Prostate gland (tissue), 2 donors: ENCODE results near the gene ACTR5. TPM values are rescaled to one million over a fixed set of nuclear protein-coding genes. Genes with fewer than 3 reads are reported as not detected.

Experiments used
- DNase-seq: peaks from one replicate; pipeline ENCODE4 v3.0.0-alpha.2; 2019; ENCODE audit warnings: low spot score
- H3K27ac ChIP-seq, 2 donors: fragments of 200-600 bp; sonication (generic); 2 replicates each; pipeline ENCODE4 v1.5.1; 2017 to 2019
- H3K27me3 ChIP-seq: fragments of 200-600 bp; sonication (generic); replicated peaks from 2 replicates; pipeline ENCODE4 v1.5.1; 2019; ENCODE audit not compliant: insufficient read depth
- H3K36me3 ChIP-seq, 2 donors: fragments of 200-600 bp; sonication (generic); 1 replicate in 1 of 2; 2 replicates in 1 of 2; pipeline versions ENCODE4 v1.5.1 to v1.8.1; 2017 to 2019
- H3K4me1 ChIP-seq: fragments of 200-600 bp; sonication (generic); replicated peaks from 2 replicates; pipeline ENCODE4 v1.5.1; 2019
- H3K4me3 ChIP-seq, 2 donors: fragments of 200-600 bp; sonication (generic); 2 replicates each; pipeline ENCODE4 v1.5.1; 2017 to 2019
- H3K9me3 ChIP-seq: fragments of 200-600 bp; sonication (generic); 2 replicates; pipeline ENCODE4 v1.5.1; 2017
- CTCF ChIP-seq, 4 experiments: fragments of 200-600 bp in 2 of 4; fragments of 450-650 bp in 2 of 4; sonication (generic) in 2 of 4; IDR thresholded peaks; 1 replicate in 3 of 4; 2 replicates in 1 of 4; pipeline ENCODE4 v1.5.1; 2016 to 2019; ENCODE audit warnings: antibody characterized with exemption in 4 of 4, mild to moderate bottlenecking in 2 of 4, moderate library complexity in 2 of 4
- POLR2A ChIP-seq: fragments of 450-650 bp; IDR thresholded peaks from one replicate; pipeline ENCODE4 v1.6.1; 2016; ENCODE audit warnings: antibody characterized with exemption, mild to moderate bottlenecking
- POLR2AphosphoS5 ChIP-seq: sonication (generic); formaldehyde crosslinking; IDR thresholded peaks from one replicate; pipeline ENCODE4 v1.6.1; 2017; ENCODE audit warnings: antibody characterized with exemption
- WGBS: methylation state at CpG from one replicate; pipeline ENCODE4 v1.1.5; 2018; 5-methylcytosine and 5-hydroxymethylcytosine counted together
- intact Hi-C: fragments of 100-400 bp; cut with DNase I; formaldehyde crosslinking; loops from one replicate; pipeline ENCODE4 v1.14.2; 2022
- total RNA-seq, 2 donors: library from RNA; depleted of rRNA; stranded (reverse); fragments of >200 nt; gene quantifications; one replicate each; pipeline ENCODE4 v1.1.0, GENCODE V29; 2016

The ACTR5 gene
- total RNA-seq, 2 donors from 2014 or later = 6.4 to 18.1 TPM

- Histone ChIP-seq H3K27me3 (peaks cover 75% of the 10 kb centered on the region), H3K27ac (no peak overlapping the region), H3K36me3 (no peaks in the 10 kb centered on the region), H3K9me3 (no peaks in the 10 kb centered on the region), H3K4me3 (no peak overlapping the region), H3K4me1 (no peaks in the 10 kb centered on the region)
- DNase-seq = no peak
- no peak for TF ChIP-seq CTCF (IDR thresholded peaks at IDR 0.05)
- no peak for TF ChIP-seq POLR2A
- TF ChIP-seq POLR2AphosphoS5 = no peak
- 10% methylated on average over 47 of the region's 53 CpGs for WGBS
- intact Hi-C loops = no loop called here
These were observed 22.1 kb upstream of the ACTR5 start for GRCh38 chr20:38725931-38726803.

- H3K27ac ChIP-seq = no peak overlapping the region
- peaks cover 74% of the 10 kb centered on the region for H3K27me3 ChIP-seq
- no peak overlapping the region for H3K4me3 ChIP-seq
- TF ChIP-seq POLR2A (no peak), POLR2AphosphoS5 (no peak), CTCF (IDR thresholded peaks at IDR 0.05) (no peak)
- H3K4me1 ChIP-seq = no peaks in the 10 kb centered on the region
- H3K9me3 ChIP-seq = no peaks in the 10 kb centered on the region
- DNase-seq = no peak
- 3% methylated on average over 43 of the region's 43 CpGs for WGBS
- intact Hi-C loops = no loop called here
- no peaks in the 10 kb centered on the region for H3K36me3 ChIP-seq
These were observed 21.3 kb upstream of the ACTR5 start for GRCh38 chr20:38726804-38727606.

- WGBS = 5% methylated on average over 34 of the region's 46 CpGs
- no peaks in the 10 kb centered on the region for H3K9me3 ChIP-seq
- DNase-seq = no peak
- H3K27me3 ChIP-seq = peaks cover 73% of the 10 kb centered on the region
- H3K4me1 ChIP-seq = no peaks in the 10 kb centered on the region
- intact Hi-C loops = no loop called here
- TF ChIP-seq POLR2A = no peak
- no peak for TF ChIP-seq CTCF (IDR thresholded peaks at IDR 0.05)
- TF ChIP-seq POLR2AphosphoS5 = no peak
- no peak overlapping the region for H3K27ac ChIP-seq
- no peak overlapping the region for H3K4me3 ChIP-seq
- no peaks in the 10 kb centered on the region for H3K36me3 ChIP-seq
These were observed 20.6 kb upstream of the ACTR5 start for GRCh38 chr20:38727607-38728190.

GRCh38 chr20:38728191-38728781 is 20.0 kb upstream of the ACTR5 start:
- intact Hi-C loops = no loop called here
- Histone ChIP-seq H3K9me3 (no peaks in the 10 kb centered on the region), H3K27ac (no peak overlapping the region), H3K27me3 (peaks cover 74% of the 10 kb centered on the region), H3K4me1 (no peaks in the 10 kb centered on the region), H3K4me3 (no peak overlapping the region), H3K36me3 (no peaks in the 10 kb centered on the region)
- DNase-seq = no peak
- 3% methylated on average over 52 of the region's 56 CpGs for WGBS
- no peak for TF ChIP-seq POLR2A
- no peak for TF ChIP-seq POLR2AphosphoS5
- TF ChIP-seq CTCF (IDR thresholded peaks at IDR 0.05) = no peak
